Subcutaneous adipose tissue (tissue), 4 donors: ENCODE measurements around the gene ANKRD63. TPM values are rescaled to one million over a fixed set of nuclear protein-coding genes. Genes with fewer than 3 reads are reported as not detected.

Experiments used
- total RNA-seq, 4 donors: library from RNA; depleted of rRNA; stranded (reverse); fragments of >200 nt; gene quantifications; one replicate each; pipeline ENCODE4 v1.1.0, GENCODE V29; 2016
- TF ChIP-seq, protein P1 (sequence below): fragments of 450-650 bp; IDR thresholded peaks from one replicate; pipeline ENCODE4 v1.5.1; 2016; ENCODE audit warnings: low read depth, mild to moderate bottlenecking, control low read depth, antibody characterized with exemption, moderate library complexity

The ANKRD63 gene
- total RNA-seq, 4 donors from 2014 or later = not detected

GRCh38 chr15:40287505-40287904 lies 4.6 kb upstream of the ANKRD63 start:
- TF ChIP-seq, protein P1, sequence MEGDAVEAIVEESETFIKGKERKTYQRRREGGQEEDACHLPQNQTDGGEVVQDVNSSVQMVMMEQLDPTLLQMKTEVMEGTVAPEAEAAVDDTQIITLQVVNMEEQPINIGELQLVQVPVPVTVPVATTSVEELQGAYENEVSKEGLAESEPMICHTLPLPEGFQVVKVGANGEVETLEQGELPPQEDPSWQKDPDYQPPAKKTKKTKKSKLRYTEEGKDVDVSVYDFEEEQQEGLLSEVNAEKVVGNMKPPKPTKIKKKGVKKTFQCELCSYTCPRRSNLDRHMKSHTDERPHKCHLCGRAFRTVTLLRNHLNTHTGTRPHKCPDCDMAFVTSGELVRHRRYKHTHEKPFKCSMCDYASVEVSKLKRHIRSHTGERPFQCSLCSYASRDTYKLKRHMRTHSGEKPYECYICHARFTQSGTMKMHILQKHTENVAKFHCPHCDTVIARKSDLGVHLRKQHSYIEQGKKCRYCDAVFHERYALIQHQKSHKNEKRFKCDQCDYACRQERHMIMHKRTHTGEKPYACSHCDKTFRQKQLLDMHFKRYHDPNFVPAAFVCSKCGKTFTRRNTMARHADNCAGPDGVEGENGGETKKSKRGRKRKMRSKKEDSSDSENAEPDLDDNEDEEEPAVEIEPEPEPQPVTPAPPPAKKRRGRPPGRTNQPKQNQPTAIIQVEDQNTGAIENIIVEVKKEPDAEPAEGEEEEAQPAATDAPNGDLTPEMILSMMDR = no peak

GRCh38 chr15:40286794-40287193 lies 3.9 kb upstream of the ANKRD63 start:
- TF ChIP-seq, protein P1 = no peak

DNA sequence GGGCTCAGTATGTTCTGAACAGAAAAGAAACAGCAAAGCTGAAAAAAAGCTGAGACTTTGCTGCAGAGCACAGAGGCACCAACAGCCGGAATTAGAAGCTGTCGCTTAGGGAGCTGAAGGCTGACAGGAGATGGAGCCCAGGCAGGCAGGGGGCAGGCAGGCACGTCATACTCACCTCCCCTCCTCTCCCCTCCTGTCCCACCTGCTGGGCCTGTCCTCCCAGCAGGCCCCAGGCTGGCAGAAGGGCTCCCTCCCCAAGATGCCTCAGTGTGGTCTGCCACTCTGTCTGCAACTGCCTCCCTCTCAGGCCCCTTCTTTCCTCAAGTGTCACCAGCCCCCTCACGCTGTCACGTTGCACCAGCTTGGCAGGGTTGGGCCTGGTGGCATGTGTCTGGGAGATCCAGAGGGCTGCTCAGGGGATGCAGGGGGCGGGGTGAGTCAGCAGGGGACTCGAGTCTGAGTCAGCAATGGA lies 3.2 kb upstream of the ANKRD63 start:
- TF ChIP-seq, protein P1 = no peak

GRCh38 chr15:40285554-40286011 lies 2.7 kb upstream of the ANKRD63 start:
- TF ChIP-seq, protein P1 = no peak

DNA sequence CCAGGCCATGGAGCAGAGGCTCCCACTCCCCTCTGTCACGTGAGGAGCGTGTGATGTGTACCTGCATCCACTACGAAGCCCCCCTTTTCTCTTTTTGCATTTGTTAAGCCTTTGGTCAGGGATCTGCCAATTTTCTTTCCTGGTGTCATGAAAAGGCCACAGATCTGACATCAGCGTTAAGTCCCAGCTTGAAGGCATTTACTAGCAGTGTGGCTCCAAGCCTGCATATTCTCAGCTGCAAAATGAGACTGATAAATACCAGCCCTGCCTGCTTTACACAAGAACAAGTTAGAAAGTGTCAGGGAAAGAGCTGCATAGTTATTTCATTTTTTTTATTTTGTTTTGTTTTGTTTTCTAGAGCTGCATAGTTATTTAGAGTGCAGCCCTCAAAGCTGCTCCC lies 2.3 kb upstream of the ANKRD63 start:
- TF ChIP-seq, protein P1 = no peak

GRCh38 chr15:40283615-40284300 lies 894 bp upstream of the ANKRD63 start:
- TF ChIP-seq, protein P1 = no peak

DNA sequence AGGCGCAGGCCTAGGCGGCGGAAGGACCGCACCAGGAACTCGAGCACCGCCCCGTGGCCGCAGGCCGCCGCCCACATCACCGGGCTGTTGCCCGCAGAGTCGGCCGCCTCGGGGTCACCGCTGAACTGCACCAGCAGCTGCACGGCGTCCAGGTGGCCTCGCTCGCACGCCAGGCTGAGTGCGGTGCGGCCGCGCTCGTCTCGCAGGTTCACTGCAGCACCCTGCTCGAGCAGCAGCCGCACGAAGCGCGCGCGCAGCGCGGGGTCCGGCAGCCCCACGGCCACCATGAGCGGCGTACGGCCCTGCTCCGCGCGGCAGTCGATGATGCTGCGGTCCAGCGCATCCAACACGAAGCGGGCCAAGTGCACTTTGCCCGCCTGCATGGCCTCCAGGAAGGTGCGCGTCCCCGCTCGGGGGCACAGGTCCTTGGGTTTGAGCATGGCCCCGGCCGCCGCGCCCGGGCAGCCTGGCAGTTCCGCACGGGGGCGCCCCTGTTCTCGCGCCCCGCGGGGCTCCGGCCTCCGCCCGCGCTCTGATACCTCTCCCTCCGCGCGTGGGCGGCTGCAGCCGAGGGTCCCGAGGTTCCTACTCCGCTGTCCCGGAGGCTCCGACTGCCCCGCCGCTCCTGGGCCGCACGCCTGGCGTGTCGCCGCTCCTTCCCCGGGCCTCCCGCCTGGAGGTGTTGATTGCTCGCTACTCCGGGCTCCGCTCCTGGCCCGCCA lies 556 bp downstream of the ANKRD63 start:
- TF ChIP-seq, protein P1 = no peak
